Natural killer cell treated with Interleukin-12 subunit alpha and Interleukin-12 subunit beta and Interleukin-15 and Interleukin-18, amount 100 ng/mL, for 72 hours (primary cell): ENCODE measurements around the gene DPEP1. TPM values are rescaled to one million over a fixed set of nuclear protein-coding genes. Genes with fewer than 3 reads are reported as not detected.

ENCODE experiments used
- ATAC-seq, 2 donors: fragments of 150-1000 bp; cut with Tn5 transposase in 1 of 2; sonication (Bioruptor Pico), chemical (Tn5 transposase) in 1 of 2; 2 replicates each; pipeline ENCODE4 v1.10.0; 2021
- DNase-seq: peaks from one replicate; pipeline ENCODE4 v3.0.0; 2022; ENCODE audit warnings: low spot score
- H3K27ac Mint-ChIP-seq, 2 donors: 1 replicate in 1 of 2; 2 replicates in 1 of 2; pipeline ENCODE4 v1.8.0; 2022; ENCODE audit warnings: mixed read lengths in 2 of 2, mild to moderate bottlenecking in 1 of 2, moderate library complexity in 1 of 2
- H3K27me3 Mint-ChIP-seq, 2 donors: 1 replicate in 1 of 2; 2 replicates in 1 of 2; pipeline ENCODE4 v1.8.0; 2022; ENCODE audit warnings: mixed read lengths in 2 of 2
- H3K36me3 Mint-ChIP-seq: one replicate; pipeline ENCODE4 v1.8.0; 2022; ENCODE audit warnings: mixed read lengths
- H3K4me1 Mint-ChIP-seq, 2 donors: 1 replicate in 1 of 2; 2 replicates in 1 of 2; pipeline ENCODE4 v1.8.0; 2022; ENCODE audit warnings: low read depth in 2 of 2, mixed read lengths in 2 of 2, mild to moderate bottlenecking in 1 of 2
- H3K4me3 Mint-ChIP-seq: one replicate; pipeline ENCODE4 v1.8.0; 2022; ENCODE audit warnings: mixed read lengths
- H3K9me3 Mint-ChIP-seq: 2 replicates; pipeline ENCODE4 v1.8.0; 2022; ENCODE audit warnings: mixed read lengths
- total RNA-seq, 2 donors: library from RNA; stranded (reverse); gene quantifications; one replicate each; pipeline ENCODE4 v1.2.3, GENCODE V29; 2022

Gene DPEP1
- total RNA-seq, 2 donors from 2014 or later = not detected

DNA sequence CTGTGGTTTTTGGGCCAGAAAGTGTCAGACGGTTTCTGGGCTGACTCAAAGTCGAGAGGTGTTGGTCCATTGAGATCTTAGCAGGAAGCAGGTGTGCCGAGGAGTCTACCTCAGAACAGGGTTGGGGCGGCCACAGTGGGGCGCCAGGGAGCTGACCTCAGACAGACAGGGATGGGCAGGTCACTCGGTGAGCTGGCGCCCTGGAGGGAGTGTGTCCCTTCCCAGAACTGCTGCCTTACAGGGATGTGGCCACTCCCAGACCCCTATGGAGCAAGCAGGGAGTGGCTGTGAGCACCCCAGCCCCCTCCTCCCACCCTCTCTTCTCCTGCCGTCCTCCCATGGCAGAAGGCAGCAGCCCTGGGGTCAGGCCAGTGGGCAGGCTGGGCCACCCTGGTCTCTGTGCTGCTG is 14.0 kb upstream of the DPEP1 start:
- no peak for DNase-seq
- no peaks in the 10 kb centered on the region for H3K9me3 Mint-ChIP-seq

DNA sequence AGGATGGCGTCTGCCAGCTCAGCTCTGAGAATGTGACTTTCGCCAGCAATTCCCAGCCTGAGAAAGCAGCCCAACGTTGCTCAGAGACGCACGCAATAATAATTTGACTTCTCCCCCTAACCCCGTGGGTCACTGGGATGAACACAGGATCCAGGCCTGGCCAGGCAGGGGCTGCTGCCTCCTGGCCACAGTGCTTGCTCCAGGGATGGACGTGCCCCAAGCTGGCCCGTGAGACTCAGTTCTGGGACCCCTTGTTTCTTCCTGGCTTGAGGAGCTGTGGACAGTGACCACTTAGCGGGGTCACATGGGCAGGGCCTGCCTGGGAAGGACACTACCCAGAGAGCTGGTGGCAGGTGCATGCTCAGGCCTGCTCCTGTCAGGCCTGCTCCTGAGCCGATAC is 13.5 kb upstream of the DPEP1 start:
- H3K36me3 Mint-ChIP-seq = no peaks in the 10 kb centered on the region
- no peaks in the 10 kb centered on the region for H3K9me3 Mint-ChIP-seq
- H3K27me3 Mint-ChIP-seq = peaks cover 0 to 3% of the 10 kb centered on the region in 2 donors
- peaks cover 7 to 9% of the 10 kb centered on the region in 2 donors for H3K4me1 Mint-ChIP-seq
- no peak overlapping the region for H3K27ac Mint-ChIP-seq
- DNase-seq (no peak), ATAC-seq (no peak)
- H3K4me3 Mint-ChIP-seq = no peak overlapping the region

More for the DNA sequence above, 14.0 kb upstream of the DPEP1 start:
- no peak overlapping the region for H3K27ac Mint-ChIP-seq
- no peaks in the 10 kb centered on the region for H3K36me3 Mint-ChIP-seq
- H3K4me3 Mint-ChIP-seq = no peak overlapping the region
- ATAC-seq = no peak
- peaks cover 7 to 9% of the 10 kb centered on the region in 2 donors for H3K4me1 Mint-ChIP-seq
- H3K27me3 Mint-ChIP-seq = peaks cover 0 to 3% of the 10 kb centered on the region in 2 donors

DNA sequence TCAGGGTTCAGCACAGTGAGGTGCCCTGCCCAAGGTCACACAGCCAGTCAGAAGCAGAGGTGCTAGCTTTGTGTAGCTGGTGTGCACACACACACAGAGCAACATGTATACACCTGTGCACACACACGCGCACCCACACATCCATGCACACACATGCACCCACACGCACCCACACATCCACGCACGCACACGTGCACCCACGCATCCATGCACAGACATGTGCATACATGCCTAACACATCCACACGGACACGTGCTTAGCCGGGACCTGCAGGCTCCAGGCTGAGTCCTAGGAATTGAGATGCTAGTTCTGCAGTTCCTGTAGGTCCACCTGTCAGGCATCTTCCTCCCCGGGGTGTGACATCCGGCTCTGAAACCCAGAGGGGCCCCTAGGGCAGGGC is 13.0 kb upstream of the DPEP1 start:
- no peak for ATAC-seq
- DNase-seq = no peak
- Mint-ChIP-seq H3K27ac (no peak overlapping the region), H3K4me1 (peaks cover 7 to 9% of the 10 kb centered on the region in 2 donors), H3K4me3 (no peak overlapping the region), H3K9me3 (no peaks in the 10 kb centered on the region), H3K27me3 (peaks cover 0 to 3% of the 10 kb centered on the region in 2 donors), H3K36me3 (no peaks in the 10 kb centered on the region)

GRCh38 chr16:89600956-89601355 is 12.5 kb upstream of the DPEP1 start:
- Mint-ChIP-seq H3K36me3 (no peaks in the 10 kb centered on the region), H3K9me3 (no peaks in the 10 kb centered on the region), H3K27me3 (peaks cover 0 to 3% of the 10 kb centered on the region in 2 donors), H3K4me1 (peaks cover 7 to 9% of the 10 kb centered on the region in 2 donors), H3K4me3 (no peak overlapping the region), H3K27ac (no peak overlapping the region)
- DNase-seq = no peak
- no peak for ATAC-seq

- Mint-ChIP-seq H3K36me3 (no peaks in the 10 kb centered on the region), H3K4me1 (peaks cover 7 to 9% of the 10 kb centered on the region in 2 donors), H3K9me3 (no peaks in the 10 kb centered on the region), H3K27me3 (peaks cover 0 to 3% of the 10 kb centered on the region in 2 donors), H3K4me3 (no peak overlapping the region), H3K27ac (no peak overlapping the region)
- DNase-seq (no peak), ATAC-seq (no peak)
These were observed 11.6 kb upstream of the DPEP1 start for GRCh38 chr16:89601906-89602272.

GRCh38 chr16:89602273-89602951 is 11.0 kb upstream of the DPEP1 start:
- DNase-seq = peak; percentile 75
- no peaks in the 10 kb centered on the region for H3K9me3 Mint-ChIP-seq
- H3K27ac Mint-ChIP-seq = no peak overlapping the region
- H3K4me3 Mint-ChIP-seq = peak overlapping the region; percentile 12
- ATAC-seq = peak; percentile 86 to 92
- no peaks in the 10 kb centered on the region for H3K36me3 Mint-ChIP-seq
- peaks cover 7 to 9% of the 10 kb centered on the region in 2 donors for H3K4me1 Mint-ChIP-seq
- H3K27me3 Mint-ChIP-seq = peaks cover 0 to 3% of the 10 kb centered on the region in 2 donors

DNA sequence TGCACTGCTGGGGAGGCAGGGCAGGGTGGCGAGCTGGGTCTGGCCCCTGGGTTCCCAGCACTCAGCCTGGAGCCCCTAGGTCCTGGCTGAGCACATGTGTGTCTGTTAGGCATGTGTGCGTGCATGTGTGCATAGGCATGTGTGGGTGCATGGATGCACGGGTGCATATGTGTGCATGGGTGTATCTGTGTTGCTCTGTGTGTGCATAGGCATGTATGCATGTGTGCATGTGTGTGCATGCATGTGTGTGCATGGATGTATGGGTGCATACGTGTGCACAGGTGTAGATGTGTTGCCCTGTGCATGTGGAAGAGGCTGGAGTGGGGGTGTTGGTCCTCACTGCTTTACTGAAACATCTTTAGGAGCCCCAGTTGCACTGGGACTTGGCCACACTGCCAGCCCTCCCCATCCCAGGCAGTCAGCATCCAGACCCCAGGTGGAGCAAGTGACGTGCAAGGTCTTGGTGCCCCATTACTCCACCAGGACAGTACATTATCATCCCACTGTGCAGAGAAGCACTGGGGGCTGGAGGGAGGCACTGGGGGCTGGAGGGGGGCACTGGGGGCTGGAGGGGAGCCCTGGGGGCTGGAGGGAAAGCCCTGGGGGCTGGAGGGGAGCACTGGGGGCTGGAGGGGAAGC is 10.4 kb upstream of the DPEP1 start:
- peak overlapping the region; percentile 12 for H3K4me3 Mint-ChIP-seq
- no peaks in the 10 kb centered on the region for H3K36me3 Mint-ChIP-seq
- no peak for DNase-seq
- peaks cover 7 to 9% of the 10 kb centered on the region in 2 donors for H3K4me1 Mint-ChIP-seq
- H3K9me3 Mint-ChIP-seq = no peaks in the 10 kb centered on the region
- H3K27ac Mint-ChIP-seq = no peak overlapping the region
- H3K27me3 Mint-ChIP-seq = peaks cover 0 to 3% of the 10 kb centered on the region in 2 donors
- no peak for ATAC-seq

GRCh38 chr16:89604764-89605163 is 8.7 kb upstream of the DPEP1 start:
- Mint-ChIP-seq H3K27ac (no peak overlapping the region), H3K4me1 (peaks cover 7 to 9% of the 10 kb centered on the region in 2 donors), H3K27me3 (peaks cover 0 to 3% of the 10 kb centered on the region in 2 donors), H3K36me3 (no peaks in the 10 kb centered on the region), H3K9me3 (no peaks in the 10 kb centered on the region), H3K4me3 (no peak overlapping the region)
- ATAC-seq (no peak), DNase-seq (no peak)

DNA sequence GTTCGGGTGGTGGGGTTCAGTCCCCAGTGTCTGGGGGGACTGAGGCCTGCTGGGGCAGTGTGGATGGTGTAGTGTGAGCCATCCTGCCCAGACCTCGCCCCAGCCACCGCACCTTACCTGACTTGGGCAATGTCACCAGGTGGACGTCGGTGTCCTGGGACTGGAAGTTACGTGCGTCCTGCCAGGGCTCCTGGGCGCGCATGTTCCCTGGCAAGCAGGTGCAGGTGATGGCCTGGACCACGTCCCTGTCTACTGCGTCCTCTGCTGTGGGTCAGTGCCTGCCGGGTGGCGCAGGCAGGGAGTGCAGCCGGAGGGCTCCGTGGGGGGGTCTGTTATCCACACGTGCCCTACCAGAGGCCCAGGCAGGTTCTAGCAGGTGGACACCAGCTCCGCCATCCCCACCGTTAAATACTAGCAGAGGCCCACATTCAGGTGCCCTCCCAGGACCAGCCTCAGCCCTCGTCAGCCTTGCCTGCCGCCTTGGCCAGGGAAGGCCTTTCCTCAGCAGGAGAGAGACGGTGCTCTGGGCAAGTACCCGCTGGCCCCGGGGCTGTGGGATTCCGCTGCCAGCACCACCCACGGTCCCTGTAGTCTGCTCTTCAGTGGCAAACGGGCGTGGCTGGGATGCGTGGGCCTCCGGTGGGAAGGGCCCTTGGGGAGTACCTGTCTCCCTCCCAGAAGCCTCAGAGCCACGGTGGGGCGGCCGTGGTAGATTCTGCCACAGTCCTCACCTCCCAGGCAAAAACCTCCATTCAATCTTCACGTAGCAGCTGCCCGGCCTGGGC is 8.1 kb upstream of the DPEP1 start:
- H3K27ac Mint-ChIP-seq = no peak overlapping the region
- H3K9me3 Mint-ChIP-seq = no peaks in the 10 kb centered on the region
- DNase-seq (no peak), ATAC-seq (no peak)
- no peaks in the 10 kb centered on the region for H3K36me3 Mint-ChIP-seq
- H3K4me1 Mint-ChIP-seq = peaks cover 7 to 9% of the 10 kb centered on the region in 2 donors
- peaks cover 0 to 3% of the 10 kb centered on the region in 2 donors for H3K27me3 Mint-ChIP-seq
- no peak overlapping the region for H3K4me3 Mint-ChIP-seq

- peaks cover 7 to 9% of the 10 kb centered on the region in 2 donors for H3K4me1 Mint-ChIP-seq
- H3K9me3 Mint-ChIP-seq = no peaks in the 10 kb centered on the region
- DNase-seq = no peak
- ATAC-seq = no peak
- no peaks in the 10 kb centered on the region for H3K36me3 Mint-ChIP-seq
- no peak overlapping the region for H3K27ac Mint-ChIP-seq
- peaks cover 0 to 3% of the 10 kb centered on the region in 2 donors for H3K27me3 Mint-ChIP-seq
- H3K4me3 Mint-ChIP-seq = no peak overlapping the region
These were observed 7.4 kb upstream of the DPEP1 start for GRCh38 chr16:89606006-89606405.

DNA sequence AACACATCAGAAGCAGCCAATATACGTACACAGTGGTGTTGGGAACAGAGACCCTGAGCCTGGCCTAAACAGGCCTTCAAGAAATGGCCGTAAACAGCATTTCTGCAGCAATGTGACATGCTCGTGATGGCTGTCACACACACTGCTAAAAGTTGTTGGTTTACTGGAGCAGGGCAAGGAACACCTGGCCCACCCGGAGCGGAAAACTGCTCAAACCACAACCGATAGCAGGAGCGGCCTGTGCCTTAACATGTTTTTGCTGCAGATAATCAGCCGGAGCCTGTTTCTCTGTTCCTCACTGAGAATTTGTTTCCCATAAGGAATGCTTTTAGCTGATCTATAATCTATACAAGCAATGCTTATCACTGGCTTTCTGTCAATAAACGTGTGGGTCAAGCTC is 6.0 kb upstream of the DPEP1 start:
- Mint-ChIP-seq H3K4me3 (no peak overlapping the region), H3K27ac (no peak overlapping the region), H3K9me3 (no peaks in the 10 kb centered on the region), H3K36me3 (no peaks in the 10 kb centered on the region), H3K4me1 (peaks cover 7% of the 10 kb centered on the region in 2 donors), H3K27me3 (peaks cover 0 to 3% of the 10 kb centered on the region in 2 donors)
- no peak for DNase-seq
- no peak for ATAC-seq

DNA sequence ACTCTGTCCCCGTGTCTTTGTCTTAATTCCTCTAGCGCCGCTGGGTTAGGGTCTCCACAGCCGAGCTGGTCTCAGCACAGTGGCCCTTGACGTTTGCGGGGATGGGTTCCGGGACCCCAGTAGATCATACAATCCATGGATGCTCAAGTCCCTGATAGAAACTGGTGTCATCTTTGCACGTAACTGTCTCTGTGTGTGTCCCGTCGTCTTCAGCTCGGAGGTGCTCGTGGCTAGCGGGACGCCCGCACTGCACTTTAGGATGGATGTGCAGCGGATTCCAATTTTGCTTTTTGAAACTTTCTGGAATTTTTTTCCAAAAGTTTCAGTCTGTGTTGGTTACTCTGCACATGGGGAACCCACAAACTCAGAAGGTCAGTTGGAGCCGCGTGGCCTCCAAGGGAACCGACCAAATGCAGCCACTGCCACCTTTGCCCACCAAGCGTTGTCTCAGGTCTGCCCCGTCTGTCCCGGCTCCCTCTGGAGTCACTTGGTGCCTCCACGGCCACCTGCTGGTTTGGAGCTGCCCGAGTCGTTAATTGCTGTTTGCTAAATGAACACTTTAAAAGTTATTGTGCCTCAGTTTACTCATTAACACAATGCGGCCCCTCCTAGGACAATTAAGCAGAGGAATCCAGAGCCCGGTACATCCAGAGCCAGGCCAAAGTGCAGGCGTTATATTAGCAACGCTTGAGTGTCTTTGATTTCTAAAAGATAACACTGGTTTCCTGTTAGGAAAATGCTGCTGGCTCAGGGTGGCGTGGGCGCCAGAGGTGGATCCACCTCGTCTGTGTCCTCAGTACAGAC is 5.3 kb upstream of the DPEP1 start:
- no peaks in the 10 kb centered on the region for H3K36me3 Mint-ChIP-seq
- H3K27me3 Mint-ChIP-seq = peaks cover 0 to under 1% of the 10 kb centered on the region in 2 donors
- H3K4me3 Mint-ChIP-seq = no peak overlapping the region
- ATAC-seq (no peak), DNase-seq (no peak)
- H3K4me1 Mint-ChIP-seq = peaks cover under 1 to 5% of the 10 kb centered on the region in 2 donors
- no peak overlapping the region for H3K27ac Mint-ChIP-seq
- H3K9me3 Mint-ChIP-seq = no peaks in the 10 kb centered on the region

- DNase-seq (no peak), ATAC-seq (no peak)
- Mint-ChIP-seq H3K4me3 (no peak overlapping the region), H3K9me3 (no peaks in the 10 kb centered on the region), H3K36me3 (no peaks in the 10 kb centered on the region), H3K27me3 (no peaks in the 10 kb centered on the region), H3K4me1 (peaks cover 0 to 5% of the 10 kb centered on the region in 2 donors), H3K27ac (no peak overlapping the region)
These were observed 3.4 kb upstream of the DPEP1 start for GRCh38 chr16:89610108-89610453.
